ENCODE measurements around the gene ITGA5.

- TF ChIP-seq POLR2A (IDR thresholded peaks at IDR 0.05; ENCODE audit: low read depth, low read length) (no peak), SPI1 (IDR thresholded peaks at IDR 0.05; ENCODE audit: low read depth, low read length) (no peak), POLR2AphosphoS5 (IDR thresholded peaks at IDR 0.05; ENCODE audit: low read depth, low read length) (0 out of 2 replicates have a peak, but pooled peaks have one; percentile 40)
Observed at GRCh38 chr12:54358191-54358944, 60.7 kb downstream of the ITGA5 start.

All from GM12891 (cell line).